ENCODE measurements around the gene NUBPL.

Gene NUBPL, protein sequence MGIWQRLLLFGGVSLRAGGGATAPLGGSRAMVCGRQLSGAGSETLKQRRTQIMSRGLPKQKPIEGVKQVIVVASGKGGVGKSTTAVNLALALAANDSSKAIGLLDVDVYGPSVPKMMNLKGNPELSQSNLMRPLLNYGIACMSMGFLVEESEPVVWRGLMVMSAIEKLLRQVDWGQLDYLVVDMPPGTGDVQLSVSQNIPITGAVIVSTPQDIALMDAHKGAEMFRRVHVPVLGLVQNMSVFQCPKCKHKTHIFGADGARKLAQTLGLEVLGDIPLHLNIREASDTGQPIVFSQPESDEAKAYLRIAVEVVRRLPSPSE

DNA sequence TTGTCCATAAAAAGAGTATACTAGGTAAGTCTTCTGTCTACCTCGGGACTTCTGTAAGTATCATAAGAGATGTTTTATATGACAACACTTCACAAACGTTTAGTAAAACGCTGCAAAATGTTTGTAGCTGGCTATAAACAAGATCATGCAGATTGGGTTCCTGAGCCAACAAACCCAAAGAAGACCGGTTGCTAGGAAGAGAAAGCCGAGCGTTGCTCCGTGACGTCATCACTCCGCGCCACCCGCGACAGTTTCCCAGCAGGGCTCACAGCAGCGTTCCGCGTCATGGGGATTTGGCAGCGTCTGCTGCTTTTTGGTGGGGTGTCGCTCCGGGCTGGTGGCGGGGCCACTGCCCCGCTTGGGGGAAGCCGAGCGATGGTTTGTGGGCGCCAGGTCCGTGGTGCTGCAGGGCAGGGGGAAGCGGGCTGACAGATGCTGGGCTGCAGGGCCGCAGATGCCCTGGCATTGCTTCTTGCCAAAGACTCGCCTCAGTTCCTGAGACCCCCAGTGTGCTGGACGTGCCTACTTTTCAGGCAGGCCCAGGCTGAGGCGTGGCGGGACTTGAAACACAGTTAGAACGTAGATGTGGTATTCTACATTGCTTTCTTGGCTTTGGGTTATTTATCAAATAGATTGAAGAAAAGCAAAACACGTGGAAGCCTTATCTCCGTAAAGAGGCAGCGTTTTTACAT lies at the start of gene NUBPL:
Gene NUBPL, plus strand, starts transcription at position 250 of the 692 bp plus-strand sequence. Its CDS starts 36 bp downstream, at position 286.
- in situ Hi-C loops (cut with MboI; ENCODE audit: low sequenced_read_pairs) = no loop called here

DNA sequence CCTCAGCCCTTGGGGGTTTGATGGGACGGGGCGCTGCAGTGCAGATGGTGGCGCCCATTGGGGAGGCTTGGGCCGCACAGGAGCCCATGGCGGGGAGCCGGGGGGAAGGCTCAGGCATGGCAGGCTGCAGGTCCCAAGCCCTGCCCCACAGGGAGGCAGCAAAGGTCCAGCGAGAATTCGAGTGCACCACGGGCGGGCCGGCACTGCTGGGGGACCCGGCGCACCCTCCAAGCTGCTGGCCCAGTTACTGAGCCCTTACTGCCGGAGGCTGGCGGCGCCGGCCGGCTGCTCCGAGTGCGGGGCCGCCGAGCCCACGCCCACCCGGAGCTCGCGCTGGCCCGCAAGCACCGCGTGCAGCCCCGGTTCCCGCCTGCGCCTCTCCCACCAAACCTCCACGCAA lies 34.1 kb upstream of the NUBPL start:
- in situ Hi-C loops (cut with MboI; ENCODE audit: low sequenced_read_pairs) = no loop called here

DNA sequence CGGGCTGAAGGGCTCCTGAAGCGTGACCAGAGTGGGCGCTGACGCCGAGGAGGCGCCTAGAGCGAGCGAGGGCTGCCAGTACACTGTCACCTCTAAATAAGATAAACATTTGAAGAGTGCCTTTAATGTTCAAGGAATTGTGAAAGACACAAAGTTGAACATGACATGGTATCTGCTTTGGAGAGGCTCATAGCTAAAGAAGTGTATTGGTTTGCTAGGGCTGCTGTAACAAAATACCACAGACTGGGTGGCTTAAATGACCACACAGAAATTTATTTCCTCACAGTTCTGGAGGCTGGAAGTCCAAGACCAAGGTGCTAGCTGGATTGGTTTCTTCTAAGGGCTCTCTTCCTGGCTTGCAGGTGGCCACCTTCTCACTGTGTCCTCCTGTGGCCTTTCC lies 33.7 kb upstream of the NUBPL start:
- in situ Hi-C loops (cut with MboI; ENCODE audit: low sequenced_read_pairs) = no loop called here

DNA sequence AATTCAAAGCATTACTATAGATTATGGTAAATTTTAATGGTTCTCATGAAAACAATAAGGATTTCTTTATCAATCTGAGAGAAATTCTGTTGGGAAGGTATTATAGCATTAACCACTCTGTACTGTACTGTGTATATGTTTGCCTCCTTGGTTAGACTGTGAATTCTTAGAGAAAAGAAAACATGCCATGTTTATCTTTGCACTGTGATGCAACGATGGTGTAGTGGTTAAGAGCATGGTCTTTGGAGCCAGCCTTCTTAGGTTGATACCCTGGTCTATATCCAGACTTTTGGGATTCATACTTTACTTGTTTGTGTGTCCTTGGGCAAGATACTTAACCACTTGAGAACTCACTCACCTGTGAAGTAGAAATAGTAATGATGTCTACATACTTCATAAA lies 32.2 kb upstream of the NUBPL start:
- in situ Hi-C loops (cut with MboI; ENCODE audit: low sequenced_read_pairs) = no loop called here

DNA sequence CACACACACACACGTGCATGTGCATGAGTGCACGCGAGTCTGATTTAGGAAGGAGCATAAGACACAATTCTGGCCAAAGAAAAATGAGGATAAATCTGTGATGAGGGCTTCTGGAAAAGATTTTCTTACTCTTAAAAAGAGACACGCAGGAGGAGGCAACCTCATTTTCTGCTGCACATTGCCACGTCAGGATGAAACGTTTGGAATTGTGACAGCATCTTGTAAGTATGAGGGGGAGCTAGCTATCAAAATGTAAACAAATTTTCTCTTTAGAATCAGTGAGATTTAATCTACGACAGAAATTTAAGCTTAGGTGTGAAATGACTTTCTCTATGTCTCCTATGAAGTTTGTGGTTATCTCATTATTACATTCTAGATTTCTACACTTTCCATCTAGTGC lies 31.1 kb upstream of the NUBPL start:
- in situ Hi-C loops (cut with MboI; ENCODE audit: low sequenced_read_pairs) = no loop called here

DNA sequence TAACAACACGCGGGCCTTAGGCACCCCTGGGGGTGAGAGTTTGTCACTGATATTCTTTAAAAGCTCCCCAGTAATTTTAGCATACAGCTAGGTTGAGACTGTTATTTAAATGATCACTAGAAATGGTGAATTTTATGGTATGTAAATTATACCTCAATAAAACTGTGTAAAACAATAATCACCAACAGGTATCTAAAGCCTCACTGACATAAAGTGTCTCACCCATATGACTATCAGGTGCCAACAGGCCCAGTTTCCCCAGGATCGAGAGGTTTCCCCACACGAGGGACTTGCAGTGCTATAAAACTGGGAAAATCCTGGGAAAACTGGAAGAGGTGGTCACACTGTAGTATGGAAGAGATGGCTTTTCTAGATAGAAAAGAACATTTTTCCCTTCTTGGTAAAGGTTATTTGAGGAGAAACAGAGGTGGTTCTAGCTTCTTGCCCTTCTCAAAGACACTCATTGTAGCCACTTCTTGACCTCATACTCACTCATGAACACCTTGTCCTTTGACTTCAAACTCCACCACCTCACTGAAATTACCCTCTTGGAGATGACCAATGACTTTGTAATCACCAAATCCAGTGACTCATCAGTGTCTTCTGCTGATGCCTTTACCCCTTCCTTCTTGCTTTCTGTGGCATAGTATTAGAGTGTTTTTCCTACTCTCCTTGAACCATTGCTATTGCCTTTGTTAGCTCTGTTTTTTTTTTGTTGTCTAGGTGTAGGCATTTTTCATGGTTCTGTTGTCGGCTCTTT lies 24.8 kb upstream of the NUBPL start:
- in situ Hi-C loops (cut with MboI; ENCODE audit: low sequenced_read_pairs) = no loop called here

DNA sequence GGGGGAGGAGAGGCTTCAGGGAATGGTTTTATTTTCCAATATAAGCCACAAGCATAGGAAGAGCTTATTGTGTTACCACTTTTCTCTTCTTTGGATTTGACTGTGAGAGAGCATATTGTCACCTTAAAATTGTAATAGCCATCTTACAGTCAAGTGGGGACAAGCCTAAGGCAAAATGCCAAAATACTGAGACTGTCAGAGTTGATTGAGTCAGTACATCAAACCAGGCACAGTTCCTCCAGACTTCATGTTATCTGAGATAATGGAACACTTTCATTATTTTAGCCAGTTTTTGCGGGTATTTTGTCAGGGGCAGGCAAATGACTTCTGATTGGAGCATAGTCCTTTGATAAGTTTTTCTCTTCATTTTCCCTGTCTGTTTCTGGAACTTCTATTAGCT lies 19.5 kb upstream of the NUBPL start:
- in situ Hi-C loops (cut with MboI; ENCODE audit: low sequenced_read_pairs) = no loop called here

DNA sequence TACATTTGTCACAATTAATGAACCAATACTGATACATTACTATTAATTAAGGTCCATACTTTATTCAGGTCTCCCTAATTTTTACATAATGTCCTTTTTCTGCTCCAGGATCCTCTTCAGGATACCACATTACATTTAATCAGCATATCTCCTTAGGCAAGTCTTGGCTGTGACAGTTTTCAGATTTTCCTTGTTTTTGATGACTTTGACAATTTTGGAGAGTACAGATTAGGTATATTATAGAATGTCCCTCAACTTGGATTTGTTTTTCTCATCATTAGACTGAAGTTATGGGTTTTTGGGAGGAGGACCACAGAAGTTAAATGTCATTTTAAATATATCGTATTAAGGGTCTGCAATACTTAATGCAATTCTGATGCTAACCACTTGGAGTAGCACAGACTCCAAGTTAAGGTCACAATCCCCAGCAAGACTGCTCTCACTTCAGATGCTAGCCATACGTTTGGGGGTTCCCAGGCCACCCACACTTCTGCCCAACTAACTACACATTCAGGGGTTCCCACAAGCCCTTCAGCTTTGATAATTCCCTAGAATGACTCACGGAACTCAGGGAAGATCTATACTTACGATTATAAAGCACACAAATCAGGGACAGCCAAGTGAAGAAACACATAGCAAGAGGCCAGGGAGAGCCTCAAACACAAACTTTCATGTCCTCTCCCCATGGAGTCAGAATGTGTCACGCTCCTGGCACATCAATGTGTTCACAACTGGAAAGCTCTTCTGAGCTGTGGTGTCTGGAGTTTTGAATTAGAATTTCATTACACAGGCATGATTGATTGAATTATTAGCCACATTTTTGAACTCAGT lies 17.0 kb upstream of the NUBPL start:
- in situ Hi-C loops (cut with MboI; ENCODE audit: low sequenced_read_pairs) = no loop called here

DNA sequence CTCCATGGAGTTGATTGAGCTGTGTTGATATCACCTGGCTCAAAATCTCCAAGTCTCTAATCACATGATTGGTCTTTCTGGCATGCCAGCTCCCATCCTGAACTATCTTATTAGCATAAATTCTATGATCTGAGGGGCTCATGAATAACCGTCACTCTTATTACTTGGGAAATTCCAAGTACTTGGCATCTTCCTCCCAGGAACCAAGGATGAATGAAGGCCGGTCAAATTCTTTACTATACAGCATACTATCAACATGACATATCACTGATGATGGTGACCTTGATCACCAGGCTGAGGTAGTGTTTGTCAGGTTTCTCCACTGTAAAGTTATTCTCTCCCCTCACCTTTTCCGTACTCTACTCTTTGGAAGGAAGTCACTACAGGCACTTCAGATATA lies 16.4 kb upstream of the NUBPL start:
- in situ Hi-C loops (cut with MboI; ENCODE audit: low sequenced_read_pairs) = no loop called here

DNA sequence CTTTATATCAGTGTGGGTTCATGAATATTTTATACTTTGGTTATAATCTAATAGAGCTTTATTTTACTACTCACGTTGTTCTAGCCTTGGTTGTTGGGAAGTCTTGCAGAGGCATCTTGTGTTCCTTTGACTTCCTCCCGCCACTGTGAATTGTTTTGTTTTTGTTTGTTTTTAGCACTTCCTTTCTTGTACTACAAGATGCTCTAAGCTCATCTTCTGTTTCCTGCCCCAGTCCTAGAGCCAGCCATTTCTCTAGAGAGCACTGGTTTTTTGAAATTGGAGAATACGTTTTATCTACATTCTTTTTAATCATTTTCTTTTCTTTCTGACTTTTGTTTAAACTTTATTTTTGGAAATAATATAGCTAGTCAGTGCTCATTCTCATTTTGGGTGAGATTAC lies 15.9 kb upstream of the NUBPL start:
- in situ Hi-C loops (cut with MboI; ENCODE audit: low sequenced_read_pairs) = no loop called here

DNA sequence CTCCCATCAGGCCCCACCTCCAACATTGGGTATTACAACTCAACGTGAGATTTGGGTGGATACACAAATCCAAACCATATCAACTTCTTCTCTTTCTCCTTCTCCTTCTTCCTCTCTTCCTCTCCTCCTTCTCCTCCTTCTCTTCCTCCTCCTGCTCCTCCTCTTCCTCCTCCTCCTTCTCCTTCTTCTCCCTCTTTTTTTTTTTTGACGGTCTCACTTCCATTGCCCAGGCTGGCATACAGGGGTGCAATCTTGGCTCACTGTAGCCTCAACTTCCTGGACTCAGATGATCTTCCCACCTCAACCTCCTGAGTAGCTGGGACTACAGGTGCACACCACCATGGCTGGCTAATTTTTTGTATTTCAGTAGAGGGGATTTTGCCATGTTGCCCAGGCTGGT lies 11.4 kb upstream of the NUBPL start:
- in situ Hi-C loops (cut with MboI; ENCODE audit: low sequenced_read_pairs) = no loop called here

DNA sequence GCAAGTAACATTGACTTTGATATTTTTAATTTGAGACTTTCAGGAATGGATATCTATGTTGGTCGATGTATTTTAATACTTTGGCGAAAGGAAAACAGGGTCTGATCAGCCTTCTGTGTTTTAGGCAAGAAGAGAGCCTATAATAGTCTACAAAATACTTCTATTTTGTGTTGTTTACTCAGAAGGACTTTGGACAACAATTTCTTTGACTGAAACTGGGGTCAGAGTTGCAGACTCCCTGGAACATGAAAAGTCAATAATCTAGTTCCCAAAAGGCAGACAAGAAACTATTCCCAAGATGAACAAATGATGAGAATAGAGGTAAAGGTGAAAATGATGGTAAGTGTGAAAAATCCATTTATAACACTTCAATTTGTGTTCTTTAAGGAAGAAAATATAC lies 10.6 kb upstream of the NUBPL start:
- in situ Hi-C loops (cut with MboI; ENCODE audit: low sequenced_read_pairs) = no loop called here

DNA sequence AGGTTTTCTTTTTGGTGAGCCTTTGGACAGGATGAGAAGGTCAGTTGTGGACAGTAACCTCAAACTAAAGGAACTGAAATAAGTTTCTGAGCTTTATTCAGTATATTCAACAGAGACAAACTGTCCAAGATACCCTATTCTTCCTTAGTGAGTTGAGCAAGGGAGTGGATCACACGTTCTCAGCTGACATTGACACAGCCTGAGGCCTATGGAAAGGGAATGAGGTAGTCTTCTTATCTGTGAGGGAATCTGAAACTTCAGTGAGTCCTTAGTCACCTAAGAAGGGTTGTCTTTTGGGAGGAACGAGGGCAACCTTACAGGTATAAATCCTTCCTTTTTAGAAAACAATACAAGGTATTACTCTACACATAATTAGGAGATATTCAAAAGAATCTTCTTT lies 5.0 kb upstream of the NUBPL start:
- in situ Hi-C loops (cut with MboI; ENCODE audit: low sequenced_read_pairs) = no loop called here

DNA sequence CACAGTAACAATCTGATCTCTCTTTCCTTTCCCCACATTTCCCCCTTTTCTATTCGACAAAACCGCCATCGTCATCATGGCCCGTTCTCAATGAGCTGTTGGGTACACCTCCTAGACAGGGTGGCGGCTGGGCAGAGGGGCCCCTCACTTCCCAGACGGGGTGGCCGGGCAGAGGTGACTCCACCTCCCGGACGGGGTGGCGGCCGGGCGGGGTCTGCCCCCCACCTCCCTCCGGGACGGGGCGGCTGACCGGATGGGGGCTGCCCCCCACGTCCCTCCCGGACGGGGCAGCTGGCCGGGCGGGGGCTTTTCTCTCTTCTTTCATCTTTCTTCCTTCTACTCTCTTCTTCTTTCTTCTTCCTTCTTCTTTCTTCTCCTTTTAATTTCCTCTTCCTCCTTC lies 1.3 kb upstream of the NUBPL start:
- in situ Hi-C loops (cut with MboI; ENCODE audit: low sequenced_read_pairs) = no loop called here

DNA sequence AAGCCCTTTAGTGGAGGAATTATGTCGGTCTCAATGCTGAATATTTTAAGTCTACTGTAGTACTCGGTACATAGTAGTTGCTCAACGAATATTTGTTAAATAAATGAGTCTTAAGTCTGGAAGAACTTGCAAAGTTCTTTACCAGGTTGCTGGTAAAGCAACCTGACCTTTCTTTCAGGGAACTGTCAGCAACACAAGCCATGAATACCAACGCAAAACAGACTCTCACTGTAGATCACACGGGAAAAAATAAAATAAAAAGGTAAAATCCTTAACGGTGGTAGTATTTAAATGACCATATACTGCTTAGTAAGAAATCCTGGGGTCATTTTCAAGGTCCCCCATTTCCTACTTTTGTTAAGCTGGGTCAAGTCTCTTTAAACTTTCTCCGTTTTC lies 447 bp upstream of the NUBPL start:
- in situ Hi-C loops (cut with MboI; ENCODE audit: low sequenced_read_pairs) = no loop called here

DNA sequence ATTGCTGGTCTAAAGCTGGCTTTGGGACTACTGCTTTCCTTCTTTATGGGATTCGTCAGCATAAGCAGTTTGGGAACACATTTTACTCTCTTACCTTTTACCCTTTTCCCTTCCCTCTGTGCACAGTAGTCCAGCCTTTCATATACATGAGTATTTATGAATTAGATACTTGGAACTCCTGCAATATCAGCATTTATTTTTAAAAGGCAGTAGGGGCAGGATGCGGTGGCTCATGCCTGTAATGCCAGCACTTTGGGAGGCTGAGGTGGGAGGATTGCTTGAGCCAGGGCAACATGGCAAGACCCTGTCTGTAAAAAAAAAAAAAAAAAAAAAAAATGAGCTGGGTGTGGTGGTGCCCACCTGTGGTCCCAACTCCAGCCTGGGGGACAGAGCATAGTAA lies 3.0 kb downstream of the NUBPL start:
- in situ Hi-C loops (cut with MboI; ENCODE audit: low sequenced_read_pairs) = no loop called here

DNA sequence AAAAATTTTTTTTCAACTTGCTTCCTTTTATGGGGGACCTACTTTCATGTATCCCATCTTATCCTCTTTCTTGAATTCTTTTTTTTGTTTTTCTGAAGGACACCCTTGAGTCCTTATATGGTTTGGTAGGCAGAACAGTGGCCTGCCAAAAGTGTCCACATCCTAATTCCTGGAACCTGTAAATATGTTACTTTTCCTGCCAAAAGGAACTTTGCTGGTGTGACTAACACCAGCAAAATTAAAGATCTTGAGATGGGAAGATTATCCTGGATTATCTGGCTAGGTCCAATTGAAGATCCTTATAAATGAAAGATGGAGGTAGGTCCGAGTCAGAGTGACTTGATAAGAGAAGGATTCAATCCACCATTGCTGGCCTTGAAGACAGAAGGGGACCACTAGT lies 5.3 kb downstream of the NUBPL start:
- in situ Hi-C loops (cut with MboI; ENCODE audit: low sequenced_read_pairs) = no loop called here

DNA sequence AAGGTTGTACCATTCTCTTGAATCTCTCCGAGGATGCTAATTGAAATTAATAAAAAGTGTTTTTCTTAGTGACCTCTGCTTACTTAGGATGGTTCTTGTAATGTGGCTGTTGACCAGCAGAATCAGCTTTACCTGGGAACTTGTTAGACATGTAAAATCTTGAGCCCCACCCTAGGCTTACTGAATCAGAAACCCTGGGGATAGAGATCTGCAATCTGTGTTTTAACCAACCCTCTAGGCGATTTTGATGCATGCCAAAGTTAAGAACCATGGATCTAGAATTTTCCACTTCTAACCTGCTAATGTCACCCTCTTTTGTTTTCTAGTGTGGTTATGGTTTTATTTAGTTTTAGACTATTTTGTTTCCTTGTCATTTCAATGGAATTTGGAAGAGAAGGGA lies 6.5 kb downstream of the NUBPL start:
- in situ Hi-C loops (cut with MboI; ENCODE audit: low sequenced_read_pairs) = no loop called here

DNA sequence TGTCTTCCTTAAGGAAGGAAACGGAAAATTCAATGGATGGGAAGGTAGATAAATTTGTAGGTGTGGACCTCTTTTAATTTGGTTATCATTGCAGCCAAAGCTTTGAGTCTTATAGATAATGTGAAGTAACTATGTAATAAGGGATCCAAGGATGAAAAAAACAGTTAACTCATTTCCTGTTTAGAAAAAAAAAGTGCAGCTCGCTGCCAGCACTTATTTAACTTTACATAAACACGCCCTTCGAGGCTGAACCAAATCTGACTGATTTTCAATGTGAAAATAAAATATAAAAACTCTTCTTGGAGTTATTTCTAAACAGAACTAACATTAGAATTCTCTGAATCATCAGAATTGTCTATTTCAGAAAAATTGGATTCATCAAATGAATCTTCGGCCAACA lies 7.0 kb downstream of the NUBPL start:
- in situ Hi-C loops (cut with MboI; ENCODE audit: low sequenced_read_pairs) = no loop called here

DNA sequence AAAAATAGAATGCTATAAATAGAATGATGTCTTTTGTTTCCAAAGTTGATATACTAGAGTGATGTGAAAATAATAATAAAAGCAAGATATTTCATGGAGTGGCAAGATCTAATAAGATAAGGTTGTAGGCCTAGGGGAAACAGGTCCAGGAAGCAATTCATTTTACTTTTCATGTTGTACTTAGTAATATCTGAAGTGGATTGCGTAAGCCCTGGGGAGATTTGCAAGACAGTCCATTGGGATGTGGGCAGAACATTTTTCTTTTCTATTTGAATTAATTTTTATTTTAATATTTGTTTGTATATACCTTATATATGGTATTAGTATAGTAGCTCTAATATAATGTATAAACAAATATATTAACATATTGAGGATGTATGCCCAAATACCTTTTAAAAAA lies 7.5 kb downstream of the NUBPL start:
- in situ Hi-C loops (cut with MboI; ENCODE audit: low sequenced_read_pairs) = no loop called here

DNA sequence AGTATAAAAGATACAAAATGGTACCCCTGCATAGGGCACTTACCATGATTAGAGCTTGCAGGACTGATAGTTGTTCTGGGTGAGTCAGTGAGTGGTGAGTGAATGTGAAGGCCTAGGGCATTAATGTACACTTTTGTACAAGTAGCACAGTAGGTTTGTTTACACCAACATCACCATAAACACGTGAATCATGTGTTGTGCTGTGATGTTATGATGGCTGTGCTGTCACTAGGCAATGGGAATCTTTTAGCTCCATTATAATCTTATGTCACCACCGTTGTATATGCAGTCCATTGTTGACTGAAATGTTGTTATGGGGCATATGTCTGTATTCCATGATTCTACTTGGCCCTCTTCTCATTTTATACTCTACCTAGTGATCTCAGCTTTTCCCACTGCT lies 11.8 kb downstream of the NUBPL start:
- in situ Hi-C loops (cut with MboI; ENCODE audit: low sequenced_read_pairs) = no loop called here
